HepG2 (cell line): ENCODE data around the gene PIANP. TPM values are rescaled to one million over a fixed set of nuclear protein-coding genes. Genes with fewer than 3 reads are reported as not detected.
A peak's percentile ranks its signal among the peaks of the same experiment; 100 is the strongest.

Experiments
- AHR ChIP-seq: IDR thresholded peaks from 2 replicates; pipeline ENCODE4 v1.6.1; 2018; ENCODE audit warnings: missing genetic modification reagents, missing compliant biosample characterization
- ARID4A ChIP-seq: sonication (generic); formaldehyde crosslinking; IDR thresholded peaks from 2 replicates; pipeline ENCODE4 v1.5.0; 2020; ENCODE audit warnings: mild to moderate bottlenecking, missing genetic modification reagents, borderline replicate concordance
- CENPT ChIP-seq: sonication (generic); formaldehyde crosslinking; IDR thresholded peaks from 2 replicates; pipeline ENCODE4 v1.8.0; 2022; ENCODE audit warnings: low read depth, mild to moderate bottlenecking, moderate library complexity, missing genetic modification reagents
- FOXC1 ChIP-seq: sonication (generic); formaldehyde crosslinking; IDR thresholded peaks from 2 replicates; pipeline ENCODE4 v1.8.0; 2022; ENCODE audit warnings: mild to moderate bottlenecking, missing genetic modification reagents, borderline replicate concordance
- HCFC1 ChIP-seq: fragments of 150-350 bp; IDR thresholded peaks from 2 replicates; pipeline ENCODE4 v1.6.1; 2014; ENCODE audit warnings: low read depth, low read length
- HINFP ChIP-seq: sonication (generic); formaldehyde crosslinking; IDR thresholded peaks from 2 replicates; pipeline ENCODE4 v1.4.0; 2020; ENCODE audit warnings: low read depth, mild to moderate bottlenecking, missing genetic modification reagents
- JUND ChIP-seq: sonication (generic); formaldehyde crosslinking; IDR thresholded peaks from 2 replicates; pipeline ENCODE4 v1.8.0; 2022; ENCODE audit warnings: mild to moderate bottlenecking, missing genetic modification reagents
- KAT7 ChIP-seq: IDR thresholded peaks from 2 replicates; pipeline ENCODE4 v1.6.1; 2018; ENCODE audit warnings: borderline replicate concordance, missing compliant biosample characterization
- PAWR ChIP-seq: sonication (generic); formaldehyde crosslinking; IDR thresholded peaks from 2 replicates; pipeline ENCODE4 v1.4.0; 2020; ENCODE audit warnings: missing genetic modification reagents, mild to moderate bottlenecking, borderline replicate concordance
- RFXANK ChIP-seq: IDR thresholded peaks from 2 replicates; pipeline ENCODE4 v1.6.1; 2016
- THRA ChIP-seq: sonication (generic); formaldehyde crosslinking; IDR thresholded peaks from 2 replicates; pipeline ENCODE4 v1.4.0; 2020; ENCODE audit warnings: missing genetic modification reagents, borderline replicate concordance
- TOPORS ChIP-seq: sonication (generic); formaldehyde crosslinking; IDR thresholded peaks from 2 replicates; pipeline ENCODE4 v1.8.0; 2023; ENCODE audit warnings: mild to moderate bottlenecking, missing genetic modification reagents
- TRAFD1 ChIP-seq: sonication (generic); formaldehyde crosslinking; IDR thresholded peaks from 2 replicates; pipeline ENCODE4 v1.5.1; 2020; ENCODE audit warnings: missing genetic modification reagents, mild to moderate bottlenecking, borderline replicate concordance
- ZFYVE20 ChIP-seq: sonication (generic); formaldehyde crosslinking; IDR thresholded peaks from 2 replicates; pipeline ENCODE4 v1.8.0; 2023; ENCODE audit warnings: low read depth, mild to moderate bottlenecking, moderate library complexity, missing genetic modification reagents, borderline replicate concordance
- ZNF17 ChIP-seq: sonication (generic); formaldehyde crosslinking; IDR thresholded peaks from 2 replicates; pipeline ENCODE4 v1.5.0; 2020; ENCODE audit warnings: mild to moderate bottlenecking, missing genetic modification reagents
- ZNF275 ChIP-seq: sonication (generic); formaldehyde crosslinking; IDR thresholded peaks from 2 replicates; pipeline ENCODE4 v1.8.0; 2022; ENCODE audit warnings: missing genetic modification reagents, mild to moderate bottlenecking, inconsistent platforms, borderline replicate concordance
- ZNF547 ChIP-seq: sonication (generic); formaldehyde crosslinking; IDR thresholded peaks from 2 replicates; pipeline ENCODE4 v1.5.1; 2020; ENCODE audit warnings: mild to moderate bottlenecking, missing genetic modification reagents
- ZNF558 ChIP-seq: sonication (generic); formaldehyde crosslinking; IDR thresholded peaks from 2 replicates; pipeline ENCODE4 v1.9.0; 2022; ENCODE audit warnings: mild to moderate bottlenecking, missing genetic modification reagents, borderline replicate concordance
- polyA plus RNA-seq, 8 experiments: library from polyadenylated mRNA; depleted of rRNA in 3 of 8; stranded (reverse) in 7 of 8; unstranded in 1 of 8; fragments of >200 nt; fragmentation: Illumina TruSeq in 4 of 8; extraction: Trizol in 4 of 8; gene quantifications; 2 replicates each; pipeline versions ENCODE4 v1.2.1 to v1.2.3, GENCODE V29; 2011 to 2016; ENCODE audit warnings: low read depth in 4 of 8, missing spikeins in 1 of 8, mixed read lengths in 1 of 8; ENCODE audit not compliant: insufficient read depth in 1 of 8
- total RNA-seq, 5 experiments: library from RNA; depleted of rRNA; stranded (reverse); fragments of >200 nt; fragmentation: Illumina TruSeq; extraction: Trizol; gene quantifications; 2 replicates each; pipeline ENCODE4 v1.2.3, GENCODE V29; 2016; ENCODE audit warnings: low read depth in 1 of 5

PIANP gene
- total and polyA plus RNA-seq, 2 of the 13 experiments (the other 11 are each of a cell fraction or from before 2014, with no cell fraction given): not detected

- TF ChIP-seq HCFC1 (peak; percentile 88), AHR (no peak), TOPORS (CRISPR knock-in tag) (no peak), ZNF17 (CRISPR knock-in tag) (no peak), RFXANK (CRISPR knock-in tag) (no peak), PAWR (CRISPR knock-in tag) (no peak), KAT7 (CRISPR knock-in tag) (no peak), ZNF558 (CRISPR knock-in tag) (0 out of 2 replicates have a peak, but pooled peaks have one; percentile 62), THRA (CRISPR knock-in tag) (no peak), CENPT (CRISPR knock-in tag) (no peak), ZNF275 (CRISPR knock-in tag) (no peak), ZFYVE20 (CRISPR knock-in tag) (0 out of 2 replicates have a peak, but pooled peaks have one; percentile 12), ZNF547 (CRISPR knock-in tag) (peak; percentile 73; the same call in 1 of the 2 replicates), TRAFD1 (CRISPR knock-in tag) (no peak), FOXC1 (CRISPR knock-in tag) (no peak; the same call in 1 of the 2 replicates), ARID4A (CRISPR knock-in tag) (peak; percentile 86), JUND (CRISPR knock-in tag) (no peak), HINFP (CRISPR knock-in tag) (no peak; the same call in 1 of the 2 replicates)
These were observed 11.4 kb downstream of the PIANP start, which contains the start of gene ZNF384 (continued) for GRCh38 chr12:6688999-6689882.
